Stimulated activated CD8-positive, alpha-beta memory T cell treated with anti-CD3 and anti-CD28 coated beads, Interleukin-15, amount 100 ng/mL, for 48 hours (primary cell): ENCODE measurements around the gene MRPL16.

ENCODE experiments used
- DNase-seq, 2 donors: peaks; one replicate each; pipeline ENCODE4 v3.0.0-alpha.2; 2020; ENCODE audit warnings: low read depth in 2 of 2

Gene MRPL16

GRCh38 chr11:59771605-59772004 is 39.0 kb downstream of the MRPL16 start:
- no peak for DNase-seq

- no peak for DNase-seq
Observed at GRCh38 chr11:59770869-59771268, 39.7 kb downstream of the MRPL16 start.

GRCh38 chr11:59770319-59770718 is 40.3 kb downstream of the MRPL16 start:
- no peak for DNase-seq

GRCh38 chr11:59769828-59770227 is 40.8 kb downstream of the MRPL16 start:
- no peak for DNase-seq

GRCh38 chr11:59769111-59769510 is 41.5 kb downstream of the MRPL16 start:
- DNase-seq = no peak

- DNase-seq = no peak
Observed at GRCh38 chr11:59767225-59767611, 43.4 kb downstream of the MRPL16 start.

- DNase-seq = no peak
Observed at GRCh38 chr11:59766542-59767224, 43.9 kb downstream of the MRPL16 start.

- DNase-seq = no peak
Observed at GRCh38 chr11:59765068-59765735, 45.4 kb downstream of the MRPL16 start.

- no peak for DNase-seq
Observed at GRCh38 chr11:59761993-59762392, 48.6 kb downstream of the MRPL16 start.

GRCh38 chr11:59760771-59761170 is 49.8 kb downstream of the MRPL16 start:
- no peak for DNase-seq

GRCh38 chr11:59759900-59760299 is 50.7 kb downstream of the MRPL16 start:
- no peak for DNase-seq

- DNase-seq = no peak
Observed at GRCh38 chr11:59758401-59759037, 52.1 kb downstream of the MRPL16 start.

GRCh38 chr11:59756845-59757244 is 53.7 kb downstream of the MRPL16 start:
- no peak for DNase-seq

- DNase-seq = no peak
Observed at GRCh38 chr11:59756558-59756840, 54.1 kb downstream of the MRPL16 start.
